Activated CD4-positive, alpha-beta T cell treated with anti-CD3 and anti-CD28 coated beads, Interleukin-2, amount 10 ng/mL, durations not matched to agents 24 days and 14 days (primary cell): Measurements from ENCODE around the gene AVPR1B. TPM values are rescaled to one million over a fixed set of nuclear protein-coding genes. Genes with fewer than 3 reads are reported as not detected.
"Not testable (repeated sequence)": the region's sequence is repeated elsewhere in the genome, so short reads cannot be mapped to it uniquely, and the experiment has no call there.

Experiments
- DNase-seq: peaks from one replicate; pipeline ENCODE4 v3.0.0; 2022
- H3K27ac Mint-ChIP-seq: one replicate; pipeline ENCODE4 v1.8.0; 2022; ENCODE audit warnings: mild to moderate bottlenecking, mixed read lengths
- H3K27me3 Mint-ChIP-seq: one replicate; pipeline ENCODE4 v1.8.0; 2022; ENCODE audit warnings: mixed read lengths
- H3K36me3 Mint-ChIP-seq: one replicate; pipeline ENCODE4 v1.8.0; 2022; ENCODE audit warnings: low read depth, mild to moderate bottlenecking, mixed read lengths
- H3K4me1 Mint-ChIP-seq: one replicate; pipeline ENCODE4 v1.8.0; 2021; ENCODE audit warnings: mixed read lengths
- H3K4me3 Mint-ChIP-seq: one replicate; pipeline ENCODE4 v1.8.0; 2022; ENCODE audit warnings: mild to moderate bottlenecking, moderate library complexity, mixed read lengths
- H3K9me3 Mint-ChIP-seq: one replicate; pipeline ENCODE4 v1.8.0; 2021; ENCODE audit warnings: mixed read lengths
- intact Hi-C: fragments of 100-400 bp; cut with micrococcal nuclease; formaldehyde crosslinking; loops from one replicate; pipeline ENCODE4 v1.15.1; 2023
- total RNA-seq: library from RNA; stranded (reverse); gene quantifications from 2 replicates; pipeline ENCODE4 v1.2.3, GENCODE V29; 2022

Gene AVPR1B
- total RNA-seq, 1 donor from 2014 or later: not detected

GRCh38 chr1:206082831-206083695, 34.1 kb downstream of the AVPR1B start:
- no peak overlapping the region for H3K4me3 Mint-ChIP-seq
- no peak overlapping the region for H3K27ac Mint-ChIP-seq
- intact Hi-C loops: no loop called here
- H3K9me3 Mint-ChIP-seq: no peaks in the 10 kb centered on the region
- H3K27me3 Mint-ChIP-seq: peaks cover 44% of the 10 kb centered on the region
- H3K4me1 Mint-ChIP-seq: peaks cover 16% of the 10 kb centered on the region
- H3K36me3 Mint-ChIP-seq: no peaks in the 10 kb centered on the region
- no peak for DNase-seq

GRCh38 chr1:206081856-206082255, 35.3 kb downstream of the AVPR1B start:
- Mint-ChIP-seq H3K27me3 (peaks cover 40% of the 10 kb centered on the region), H3K4me1 (peaks cover 16% of the 10 kb centered on the region), H3K4me3 (no peak overlapping the region), H3K27ac (no peak overlapping the region), H3K9me3 (no peaks in the 10 kb centered on the region), H3K36me3 (no peaks in the 10 kb centered on the region)
- intact Hi-C loops: no loop called here
- DNase-seq: no peak

GRCh38 chr1:206080026-206080820, 37.0 kb downstream of the AVPR1B start:
- H3K4me3 Mint-ChIP-seq: peak overlapping the region; percentile 34
- intact Hi-C loops: no loop called here
- H3K36me3 Mint-ChIP-seq: no peaks in the 10 kb centered on the region
- H3K27me3 Mint-ChIP-seq: peaks cover 46% of the 10 kb centered on the region
- no peak overlapping the region for H3K27ac Mint-ChIP-seq
- peaks cover 16% of the 10 kb centered on the region for H3K4me1 Mint-ChIP-seq
- no peaks in the 10 kb centered on the region for H3K9me3 Mint-ChIP-seq
- peak; percentile 65 for DNase-seq

GRCh38 chr1:206079135-206079534, 38.1 kb downstream of the AVPR1B start:
- intact Hi-C loops: no loop called here
- peaks cover 44% of the 10 kb centered on the region for H3K27me3 Mint-ChIP-seq
- no peaks in the 10 kb centered on the region for H3K36me3 Mint-ChIP-seq
- DNase-seq: no peak
- no peaks in the 10 kb centered on the region for H3K9me3 Mint-ChIP-seq
- no peak overlapping the region for H3K27ac Mint-ChIP-seq
- H3K4me1 Mint-ChIP-seq: peaks cover 16% of the 10 kb centered on the region
- H3K4me3 Mint-ChIP-seq: no peak overlapping the region

GRCh38 chr1:206075786-206076755, 41.1 kb downstream of the AVPR1B start:
- H3K36me3 Mint-ChIP-seq: no peaks in the 10 kb centered on the region
- no peak for DNase-seq
- peaks cover 40% of the 10 kb centered on the region for H3K27me3 Mint-ChIP-seq
- H3K27ac Mint-ChIP-seq: no peak overlapping the region
- peaks cover 15% of the 10 kb centered on the region for H3K4me1 Mint-ChIP-seq
- intact Hi-C loops: no loop called here
- H3K4me3 Mint-ChIP-seq: no peak overlapping the region
- H3K9me3 Mint-ChIP-seq: no peaks in the 10 kb centered on the region

GRCh38 chr1:206074839-206075238, 42.3 kb downstream of the AVPR1B start:
- H3K36me3 Mint-ChIP-seq: no peaks in the 10 kb centered on the region
- no peak for DNase-seq
- intact Hi-C loops: no loop called here
- peaks cover 2% of the 10 kb centered on the region for H3K4me1 Mint-ChIP-seq
- no peaks in the 10 kb centered on the region for H3K9me3 Mint-ChIP-seq
- H3K27ac Mint-ChIP-seq: no peak overlapping the region
- no peak overlapping the region for H3K4me3 Mint-ChIP-seq
- peaks cover 39% of the 10 kb centered on the region for H3K27me3 Mint-ChIP-seq

- Mint-ChIP-seq H3K4me1 (peaks cover 6% of the 10 kb centered on the region), H3K27ac (no peak overlapping the region), H3K27me3 (peaks cover 56% of the 10 kb centered on the region), H3K36me3 (no peaks in the 10 kb centered on the region), H3K9me3 (no peaks in the 10 kb centered on the region), H3K4me3 (no peak overlapping the region)
- intact Hi-C loops: no loop called here
- DNase-seq: no peak
Observed at GRCh38 chr1:206070627-206071304, 46.4 kb downstream of the AVPR1B start.

- H3K27me3 Mint-ChIP-seq: peaks cover 50% of the 10 kb centered on the region
- H3K9me3 Mint-ChIP-seq: no peaks in the 10 kb centered on the region
- H3K36me3 Mint-ChIP-seq: no peaks in the 10 kb centered on the region
- intact Hi-C loops: no loop called here
- H3K4me1 Mint-ChIP-seq: peaks cover 6% of the 10 kb centered on the region
- DNase-seq: no peak
- H3K27ac Mint-ChIP-seq: no peak overlapping the region
- H3K4me3 Mint-ChIP-seq: no peak overlapping the region
Observed at GRCh38 chr1:206068314-206068713, 48.9 kb downstream of the AVPR1B start.

- intact Hi-C loops: loop anchor here (2.0 kb wide), 1 partner anchor 15 kb away; the partner anchor contains the start of gene RHEX
- peaks cover 6% of the 10 kb centered on the region for H3K4me1 Mint-ChIP-seq
- peaks cover 54% of the 10 kb centered on the region for H3K27me3 Mint-ChIP-seq
- no peak overlapping the region for H3K27ac Mint-ChIP-seq
- DNase-seq: no peak
- H3K4me3 Mint-ChIP-seq: no peak overlapping the region
- H3K9me3 Mint-ChIP-seq: no peaks in the 10 kb centered on the region
- no peaks in the 10 kb centered on the region for H3K36me3 Mint-ChIP-seq
Observed at GRCh38 chr1:206067486-206068227, 49.5 kb downstream of the AVPR1B start.

- Mint-ChIP-seq H3K9me3 (no peaks in the 10 kb centered on the region), H3K27me3 (peaks cover 56% of the 10 kb centered on the region), H3K36me3 (no peaks in the 10 kb centered on the region), H3K27ac (no peak overlapping the region), H3K4me3 (no peak overlapping the region), H3K4me1 (peaks cover 6% of the 10 kb centered on the region)
- DNase-seq: peak; percentile 74
- intact Hi-C loops: loop anchor here (2.0 kb wide), 1 partner anchor 14 kb away; the partner anchor contains the start of gene RHEX
Observed at GRCh38 chr1:206066479-206067171, 50.6 kb downstream of the AVPR1B start.

GRCh38 chr1:206065547-206066145, 51.5 kb downstream of the AVPR1B start:
- no peak overlapping the region for H3K27ac Mint-ChIP-seq
- no peak for DNase-seq
- no peaks in the 10 kb centered on the region for H3K36me3 Mint-ChIP-seq
- intact Hi-C loops: loop anchor here (2.0 kb wide), 1 partner anchor 13 kb away; the partner anchor contains the start of gene RHEX
- H3K27me3 Mint-ChIP-seq: peaks cover 63% of the 10 kb centered on the region
- no peak overlapping the region for H3K4me3 Mint-ChIP-seq
- H3K4me1 Mint-ChIP-seq: peaks cover 6% of the 10 kb centered on the region
- H3K9me3 Mint-ChIP-seq: no peaks in the 10 kb centered on the region

GRCh38 chr1:206064501-206064900, 52.7 kb downstream of the AVPR1B start:
- H3K4me3 Mint-ChIP-seq, H3K9me3 Mint-ChIP-seq, H3K27ac Mint-ChIP-seq, DNase-seq, H3K4me1 Mint-ChIP-seq, intact Hi-C loops, H3K36me3 Mint-ChIP-seq: not testable (repeated sequence)
- peaks cover 65% of the 10 kb centered on the region for H3K27me3 Mint-ChIP-seq
